ENCODE measurements around the gene HS3ST1. TPM values are rescaled to one million over a fixed set of nuclear protein-coding genes. Genes with fewer than 3 reads are reported as not detected.

HS3ST1 gene
- total RNA-seq, 4 donors from 2014 or later = 0.07 to 0.15 (median 0.10) TPM

DNA sequence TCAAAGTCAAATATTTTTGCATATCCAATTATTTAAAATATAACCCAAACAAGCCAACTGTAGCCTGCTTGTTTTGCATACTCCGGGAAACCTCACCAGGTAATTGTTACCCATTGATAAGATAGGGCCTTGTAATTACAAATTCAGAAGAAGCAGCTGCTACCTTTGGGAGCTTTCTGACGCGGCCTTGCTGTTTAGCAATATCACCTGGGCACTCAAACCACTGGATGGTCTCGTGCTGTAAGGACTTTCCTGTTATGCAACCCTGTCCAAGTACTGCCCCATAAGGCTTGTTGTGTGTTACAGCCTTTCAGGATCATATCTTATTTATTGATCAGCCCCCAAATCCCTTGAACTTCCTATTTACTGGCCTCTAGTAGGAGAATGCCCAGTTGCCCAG, 52.1 kb downstream of the HS3ST1 start:
- no peak overlapping the region for H3K4me3 ChIP-seq
- no peaks in the 10 kb centered on the region for H3K9me3 ChIP-seq
- H3K27me3 ChIP-seq = no peaks in the 10 kb centered on the region
- no peaks in the 10 kb centered on the region for H3K36me3 ChIP-seq
- DNase-seq (no peak), ATAC-seq (no peak)
- intact Hi-C loops (cut with DNase I; ENCODE audit: low total_unique reads) (no loop called here), in situ Hi-C loops (cut with MboI; ENCODE audit: low sequenced_read_pairs in 4 of 4) (no loop called here)
- H3K4me1 ChIP-seq = no peaks in the 10 kb centered on the region
- TF ChIP-seq, protein P1, sequence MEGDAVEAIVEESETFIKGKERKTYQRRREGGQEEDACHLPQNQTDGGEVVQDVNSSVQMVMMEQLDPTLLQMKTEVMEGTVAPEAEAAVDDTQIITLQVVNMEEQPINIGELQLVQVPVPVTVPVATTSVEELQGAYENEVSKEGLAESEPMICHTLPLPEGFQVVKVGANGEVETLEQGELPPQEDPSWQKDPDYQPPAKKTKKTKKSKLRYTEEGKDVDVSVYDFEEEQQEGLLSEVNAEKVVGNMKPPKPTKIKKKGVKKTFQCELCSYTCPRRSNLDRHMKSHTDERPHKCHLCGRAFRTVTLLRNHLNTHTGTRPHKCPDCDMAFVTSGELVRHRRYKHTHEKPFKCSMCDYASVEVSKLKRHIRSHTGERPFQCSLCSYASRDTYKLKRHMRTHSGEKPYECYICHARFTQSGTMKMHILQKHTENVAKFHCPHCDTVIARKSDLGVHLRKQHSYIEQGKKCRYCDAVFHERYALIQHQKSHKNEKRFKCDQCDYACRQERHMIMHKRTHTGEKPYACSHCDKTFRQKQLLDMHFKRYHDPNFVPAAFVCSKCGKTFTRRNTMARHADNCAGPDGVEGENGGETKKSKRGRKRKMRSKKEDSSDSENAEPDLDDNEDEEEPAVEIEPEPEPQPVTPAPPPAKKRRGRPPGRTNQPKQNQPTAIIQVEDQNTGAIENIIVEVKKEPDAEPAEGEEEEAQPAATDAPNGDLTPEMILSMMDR (IDR thresholded peaks at IDR 0.05 in 4 of 5, conservative IDR thresholded peaks at IDR 0.05 in 1 of 5) = no peak
- TF ChIP-seq POLR2A (IDR thresholded peaks at IDR 0.05) = no peak
- no peak overlapping the region for H3K27ac ChIP-seq

DNA sequence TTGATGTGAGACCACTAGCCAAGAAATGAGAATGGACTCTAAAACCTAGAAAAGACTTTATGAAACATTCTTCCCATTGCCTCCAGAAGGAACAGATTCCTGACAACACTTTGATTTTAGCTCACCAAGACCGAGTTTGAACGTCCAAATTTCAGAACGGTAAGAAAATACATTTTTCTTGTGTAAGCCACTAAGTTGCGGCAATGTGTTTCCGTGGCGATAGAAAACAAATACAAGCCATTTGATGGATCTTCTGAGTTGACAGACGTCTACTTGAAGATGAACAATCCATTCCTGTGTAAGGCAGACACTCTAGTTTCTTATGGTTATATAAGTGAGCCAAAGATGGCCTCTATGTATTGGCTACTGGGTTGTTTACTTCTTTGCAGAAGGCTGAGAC, 52.5 kb downstream of the HS3ST1 start:
- no peak overlapping the region for H3K27ac ChIP-seq
- in situ Hi-C loops (cut with MboI; ENCODE audit: low sequenced_read_pairs in 4 of 4) (no loop called here), intact Hi-C loops (cut with DNase I; ENCODE audit: low total_unique reads) (no loop called here)
- no peaks in the 10 kb centered on the region for H3K36me3 ChIP-seq
- no peak overlapping the region for H3K4me3 ChIP-seq
- H3K27me3 ChIP-seq = no peaks in the 10 kb centered on the region
- ATAC-seq = no peak
- H3K4me1 ChIP-seq = no peaks in the 10 kb centered on the region
- DNase-seq = no peak
- no peaks in the 10 kb centered on the region for H3K9me3 ChIP-seq
- no peak for TF ChIP-seq POLR2A (IDR thresholded peaks at IDR 0.05)
- TF ChIP-seq, protein P1 (IDR thresholded peaks at IDR 0.05 in 4 of 5, conservative IDR thresholded peaks at IDR 0.05 in 1 of 5) = no peak

DNA sequence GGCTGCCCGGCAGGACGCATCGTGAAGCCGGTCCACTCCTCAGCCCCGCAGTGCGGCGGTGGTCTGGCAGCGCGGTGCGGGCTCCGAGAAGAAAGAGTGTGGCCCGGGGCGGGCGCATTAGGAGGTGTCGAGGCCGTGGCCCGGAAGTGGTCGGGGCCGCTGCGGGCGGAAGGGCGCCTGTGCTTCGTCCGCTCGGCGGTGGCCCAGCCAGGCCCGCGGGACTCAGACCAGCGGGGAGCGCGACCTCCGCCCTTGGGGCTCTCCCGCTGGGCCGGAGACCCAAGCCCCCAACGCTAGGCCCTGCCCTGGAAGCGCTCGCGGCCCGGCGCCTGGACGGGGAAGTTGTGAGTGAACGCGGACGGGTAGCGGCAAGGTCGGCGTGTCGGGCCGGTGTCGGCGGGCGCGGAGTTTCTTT, 60.0 kb downstream of the HS3ST1 start:
- in situ Hi-C loops (cut with MboI; ENCODE audit: low sequenced_read_pairs in 4 of 4) (no loop called here), intact Hi-C loops (cut with DNase I; ENCODE audit: low total_unique reads) (no loop called here)
- H3K36me3 ChIP-seq = no peaks in the 10 kb centered on the region
- no peaks in the 10 kb centered on the region for H3K9me3 ChIP-seq
- H3K4me3 ChIP-seq = no peak overlapping the region
- no peaks in the 10 kb centered on the region for H3K27me3 ChIP-seq
- TF ChIP-seq POLR2A (IDR thresholded peaks at IDR 0.05) = no peak
- TF ChIP-seq, protein P1 (IDR thresholded peaks at IDR 0.05 in 4 of 5, conservative IDR thresholded peaks at IDR 0.05 in 1 of 5) = no peak
- ATAC-seq (no peak), DNase-seq (no peak)
- no peaks in the 10 kb centered on the region for H3K4me1 ChIP-seq
- no peak overlapping the region for H3K27ac ChIP-seq

DNA sequence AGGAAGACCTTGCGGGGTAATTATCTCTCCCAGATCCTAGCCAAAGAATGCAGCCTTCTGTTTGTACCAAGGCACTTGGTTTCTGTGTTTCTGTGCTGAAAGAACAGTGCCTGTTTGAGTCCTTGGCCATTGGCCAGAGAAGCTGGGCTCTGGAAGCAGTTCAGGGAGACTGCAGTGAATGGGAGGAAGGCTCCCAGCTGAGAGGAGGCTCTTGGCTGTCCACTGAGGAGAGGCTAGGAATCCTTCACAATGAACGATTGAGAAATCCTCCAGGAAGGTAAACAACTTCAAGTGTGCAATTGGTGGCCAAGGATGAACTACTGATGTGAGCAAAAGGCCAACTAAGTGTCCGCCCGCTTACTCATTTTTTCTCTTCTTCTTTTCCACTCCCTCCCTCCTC, 61.3 kb downstream of the HS3ST1 start:
- H3K9me3 ChIP-seq = no peaks in the 10 kb centered on the region
- H3K4me3 ChIP-seq = no peak overlapping the region
- in situ Hi-C loops (cut with MboI; ENCODE audit: low sequenced_read_pairs in 4 of 4) = no loop called here
- no peaks in the 10 kb centered on the region for H3K4me1 ChIP-seq
- H3K27ac ChIP-seq = no peak overlapping the region
- intact Hi-C loops (cut with DNase I; ENCODE audit: low total_unique reads) = loop anchor here (1.0 kb wide), 1 partner anchor 29 kb away; no protein-coding TSS in a partner anchor
- TF ChIP-seq, protein P1 (IDR thresholded peaks at IDR 0.05 in 4 of 5, conservative IDR thresholded peaks at IDR 0.05 in 1 of 5) = no peak
- TF ChIP-seq POLR2A (IDR thresholded peaks at IDR 0.05) = no peak
- ATAC-seq (peak; percentile 83 to 84), DNase-seq (peak; percentile 60 to 79)
- H3K36me3 ChIP-seq = no peaks in the 10 kb centered on the region
- no peaks in the 10 kb centered on the region for H3K27me3 ChIP-seq

DNA sequence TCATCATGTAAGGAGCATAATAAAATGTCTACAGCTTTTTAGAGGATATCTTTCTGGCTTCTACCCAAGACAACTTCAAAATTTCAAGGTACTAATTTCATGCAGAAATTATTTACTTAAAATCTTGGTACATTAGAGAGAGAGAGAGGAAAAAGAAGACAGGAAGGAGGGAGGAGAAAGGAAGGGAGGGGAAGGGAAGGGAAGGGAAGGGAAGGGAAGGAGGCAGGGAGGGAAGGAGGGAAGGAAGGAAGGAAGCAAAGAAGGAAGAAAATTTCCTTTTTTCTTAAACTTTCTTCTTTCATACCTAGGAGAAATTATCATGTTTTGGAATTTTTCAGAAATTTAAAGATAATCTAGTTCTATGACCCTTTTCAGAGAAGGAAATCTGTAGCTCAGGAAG, 61.8 kb downstream of the HS3ST1 start:
- in situ Hi-C loops (cut with MboI; ENCODE audit: low sequenced_read_pairs in 4 of 4) (no loop called here), intact Hi-C loops (cut with DNase I; ENCODE audit: low total_unique reads) (loop anchor here (1.0 kb wide), 1 partner anchor 29 kb away; no protein-coding TSS in a partner anchor)
- ATAC-seq = no peak
- Histone ChIP-seq H3K27ac (no peak overlapping the region), H3K36me3 (no peaks in the 10 kb centered on the region), H3K9me3 (no peaks in the 10 kb centered on the region), H3K27me3 (no peaks in the 10 kb centered on the region), H3K4me1 (no peaks in the 10 kb centered on the region), H3K4me3 (no peak overlapping the region)
- no peak for DNase-seq
- TF ChIP-seq, protein P1 (IDR thresholded peaks at IDR 0.05 in 4 of 5, conservative IDR thresholded peaks at IDR 0.05 in 1 of 5) = no peak
- no peak for TF ChIP-seq POLR2A (IDR thresholded peaks at IDR 0.05)
